Trophoblast cell (in vitro differentiated cells and primary cell): ENCODE measurements around the gene G6PD.
A peak's percentile ranks its signal among the peaks of the same experiment; 100 is the strongest.

Source experiments
- DNase-seq, 2 donors: peaks; one replicate each; pipeline ENCODE4 v3.0.0-alpha.2; 2016
- H2AFZ ChIP-seq: 2 replicates; pipeline ENCODE4 v1.6.1; 2013; ENCODE audit warnings: low read length, moderate library complexity, mild to moderate bottlenecking; ENCODE audit not compliant: insufficient read depth, poor library complexity
- H2AK5ac ChIP-seq: 2 replicates; pipeline ENCODE4 v1.6.1; 2013; ENCODE audit warnings: mild to moderate bottlenecking, low read length
- H2BK120ac ChIP-seq: 2 replicates; pipeline ENCODE4 v1.6.1; 2013; ENCODE audit warnings: low read length, mild to moderate bottlenecking, moderate library complexity; ENCODE audit not compliant: insufficient read depth, poor library complexity
- H2BK12ac ChIP-seq: 2 replicates; pipeline ENCODE4 v1.6.1; 2013; ENCODE audit warnings: mild to moderate bottlenecking, low read length, moderate library complexity
- H2BK5ac ChIP-seq: 2 replicates; pipeline ENCODE4 v1.6.1; 2013; ENCODE audit warnings: low read length, low read depth, moderate library complexity, mild to moderate bottlenecking; ENCODE audit not compliant: poor library complexity
- H3K14ac ChIP-seq: 2 replicates; pipeline ENCODE4 v1.6.1; 2013; ENCODE audit warnings: mild to moderate bottlenecking, low read length
- H3K18ac ChIP-seq: 2 replicates; pipeline ENCODE4 v1.6.1; 2013; ENCODE audit warnings: mild to moderate bottlenecking, low read length
- H3K23ac ChIP-seq: 2 replicates; pipeline ENCODE4 v1.6.1; 2013; ENCODE audit warnings: low read length
- H3K27ac ChIP-seq: 2 replicates; pipeline ENCODE4 v1.5.1; 2013; ENCODE audit warnings: low read depth, mild to moderate bottlenecking, inconsistent platforms, low read length, moderate library complexity
- H3K27me3 ChIP-seq: 2 replicates; pipeline ENCODE4 v1.6.1; 2013; ENCODE audit warnings: inconsistent platforms, mild to moderate bottlenecking, low read length, moderate library complexity; ENCODE audit not compliant: insufficient read depth
- H3K36me3 ChIP-seq, 2 experiments: 1 replicate in 1 of 2; 2 replicates in 1 of 2; pipeline ENCODE4 v1.6.1; 2013; ENCODE audit warnings: low read length in 2 of 2, mild to moderate bottlenecking in 2 of 2, moderate library complexity in 1 of 2; ENCODE audit not compliant: insufficient read depth in 2 of 2, control insufficient read depth in 1 of 2
- H3K4ac ChIP-seq: 2 replicates; pipeline ENCODE4 v1.6.1; 2013; ENCODE audit warnings: low read depth, mild to moderate bottlenecking, low read length, moderate library complexity
- H3K4me1 ChIP-seq, 2 experiments: 1 replicate in 1 of 2; 2 replicates in 1 of 2; pipeline ENCODE4 v1.6.1; 2013; ENCODE audit warnings: low read length in 2 of 2, mild to moderate bottlenecking in 2 of 2, moderate library complexity in 1 of 2; ENCODE audit not compliant: insufficient read depth in 2 of 2, control insufficient read depth in 1 of 2
- H3K4me2 ChIP-seq: 2 replicates; pipeline ENCODE4 v1.6.1; 2013; ENCODE audit warnings: inconsistent platforms, mild to moderate bottlenecking, low read length, moderate library complexity
- H3K4me3 ChIP-seq: 2 replicates; pipeline ENCODE4 v1.5.1; 2013; ENCODE audit warnings: mild to moderate bottlenecking, low read depth, low read length, inconsistent platforms
- H3K79me1 ChIP-seq: one replicate; pipeline ENCODE4 v1.6.1; 2013; ENCODE audit warnings: low read length
- H3K79me2 ChIP-seq: 2 replicates; pipeline ENCODE4 v1.6.1; 2013; ENCODE audit warnings: low read length, mild to moderate bottlenecking; ENCODE audit not compliant: control insufficient read depth, insufficient read depth, poor library complexity
- H3K9ac ChIP-seq: 2 replicates; pipeline ENCODE4 v1.6.1; 2013; ENCODE audit warnings: mild to moderate bottlenecking, low read length
- H3K9me3 ChIP-seq: 2 replicates; pipeline ENCODE4 v1.6.1; 2013; ENCODE audit warnings: low read depth, mild to moderate bottlenecking, control low read depth, inconsistent platforms, low read length; ENCODE audit not compliant: insufficient read depth
- H4K12ac ChIP-seq: 2 replicates; pipeline ENCODE4 v1.6.1; 2013; ENCODE audit warnings: low read depth, mild to moderate bottlenecking, low read length, moderate library complexity
- H4K8ac ChIP-seq: 2 replicates; pipeline ENCODE4 v1.6.1; 2013; ENCODE audit warnings: low read depth, mild to moderate bottlenecking, low read length, moderate library complexity
- H4K91ac ChIP-seq: one replicate; pipeline ENCODE4 v1.6.1; 2013; ENCODE audit warnings: low read depth, mild to moderate bottlenecking, low read length, moderate library complexity
- WGBS: extraction: QIAGEN DNeasy Blood & Tissue Kit; methylation state at CpG from one replicate; pipeline ENCODE4 v1.1.7; 2013; ENCODE audit warnings: missing lambda C conversion rate; ENCODE audit not compliant: insufficient read length, insufficient coverage; ENCODE audit errors: extremely low coverage; 5-methylcytosine and 5-hydroxymethylcytosine counted together

The G6PD gene

GRCh38 chrX:154507673-154508383, 38.8 kb downstream of the G6PD start:
- no peak overlapping the region for H3K18ac ChIP-seq
- H3K23ac ChIP-seq = no peak overlapping the region
- H3K27me3 ChIP-seq = no peaks in the 10 kb centered on the region
- H3K9me3 ChIP-seq = no peaks in the 10 kb centered on the region
- H2AFZ ChIP-seq = no peak overlapping the region
- H2BK5ac ChIP-seq = no peak overlapping the region
- WGBS = no CpG with 5 or more reads among the region's 24 CpGs
- H2BK120ac ChIP-seq = no peak overlapping the region
- no peak overlapping the region for H3K4me3 ChIP-seq
- H4K8ac ChIP-seq = no peak overlapping the region
- H2AK5ac ChIP-seq = peak overlapping the region; percentile 53
- H3K4ac ChIP-seq = no peak overlapping the region
- H2BK12ac ChIP-seq = no peak overlapping the region
- no peaks in the 10 kb centered on the region for H3K79me2 ChIP-seq
- no peak for DNase-seq
- no peak overlapping the region for H4K91ac ChIP-seq
- H3K9ac ChIP-seq = no peak overlapping the region
- peaks cover 24% of the 10 kb centered on the region in 2 experiments for H3K36me3 ChIP-seq
- peaks cover 15 to 16% of the 10 kb centered on the region in 2 experiments for H3K4me1 ChIP-seq
- H3K79me1 ChIP-seq = peaks cover 10% of the 10 kb centered on the region
- H4K12ac ChIP-seq = no peak overlapping the region
- no peak overlapping the region for H3K4me2 ChIP-seq
- H3K27ac ChIP-seq = no peak overlapping the region
- H3K14ac ChIP-seq = no peak overlapping the region

- no CpG with 5 or more reads among the region's 37 CpGs for WGBS
- Histone ChIP-seq H3K9me3 (no peaks in the 10 kb centered on the region), H3K14ac (no peak overlapping the region), H3K27me3 (no peaks in the 10 kb centered on the region), H2BK12ac (no peak overlapping the region), H3K79me2 (no peaks in the 10 kb centered on the region), H3K27ac (peak overlapping the region; percentile 80), H3K36me3 (peaks cover 24% of the 10 kb centered on the region in 2 experiments), H2BK120ac (no peak overlapping the region), H3K18ac (peak overlapping the region; percentile 6), H4K12ac (no peak overlapping the region), H3K23ac (no peak overlapping the region), H3K9ac (no peak overlapping the region), H3K4me1 (peaks cover 13 to 14% of the 10 kb centered on the region in 2 experiments), H3K79me1 (peaks cover 10% of the 10 kb centered on the region), H4K8ac (no peak overlapping the region), H3K4me3 (no peak overlapping the region), H3K4me2 (no peak overlapping the region), H2AK5ac (no peak overlapping the region), H2AFZ (no peak overlapping the region), H2BK5ac (no peak overlapping the region), H3K4ac (no peak overlapping the region), H4K91ac (peak overlapping the region; percentile 87)
- DNase-seq = no peak
Measured at GRCh38 chrX:154506483-154507332, 39.9 kb downstream of the G6PD start.

GRCh38 chrX:154505734-154506133, 40.9 kb downstream of the G6PD start:
- Histone ChIP-seq H3K36me3 (peaks cover 22 to 24% of the 10 kb centered on the region in 2 experiments), H2BK5ac (peak overlapping the region; percentile 84), H2BK120ac (peak overlapping the region; percentile 86), H3K14ac (peak overlapping the region; percentile 66), H3K4me3 (no peak overlapping the region), H3K9ac (no peak overlapping the region), H4K91ac (peak overlapping the region; percentile 87), H2AK5ac (peak overlapping the region; percentile 97), H3K18ac (peak overlapping the region; percentile 29), H3K27ac (peak overlapping the region; percentile 80), H2BK12ac (peak overlapping the region; percentile 84), H3K9me3 (no peaks in the 10 kb centered on the region), H3K4ac (no peak overlapping the region), H2AFZ (no peak overlapping the region), H3K23ac (no peak overlapping the region), H3K79me2 (no peaks in the 10 kb centered on the region), H3K4me1 (peaks cover 12% of the 10 kb centered on the region in 2 experiments), H4K8ac (peak overlapping the region; percentile 60), H3K79me1 (peaks cover 10% of the 10 kb centered on the region), H3K4me2 (no peak overlapping the region), H4K12ac (peak overlapping the region; percentile 75), H3K27me3 (no peaks in the 10 kb centered on the region)
- WGBS = no CpG with 5 or more reads among the region's 12 CpGs
- peak in 1 of 2 donors; percentile 15 for DNase-seq

- no peak overlapping the region for H2BK120ac ChIP-seq
- no peak overlapping the region for H3K4me2 ChIP-seq
- H3K79me1 ChIP-seq = peaks cover 10% of the 10 kb centered on the region
- no peak overlapping the region for H3K18ac ChIP-seq
- no peak overlapping the region for H2AFZ ChIP-seq
- H3K23ac ChIP-seq = no peak overlapping the region
- WGBS = no CpG with 5 or more reads among the region's 3 CpGs
- no peak overlapping the region for H4K8ac ChIP-seq
- H3K4me1 ChIP-seq = peaks cover 12% of the 10 kb centered on the region in 2 experiments
- H3K27ac ChIP-seq = no peak overlapping the region
- no peak overlapping the region for H2BK5ac ChIP-seq
- no peak overlapping the region for H3K9ac ChIP-seq
- H2BK12ac ChIP-seq = no peak overlapping the region
- no peaks in the 10 kb centered on the region for H3K27me3 ChIP-seq
- H2AK5ac ChIP-seq = no peak overlapping the region
- no peak overlapping the region for H3K14ac ChIP-seq
- H4K91ac ChIP-seq = no peak overlapping the region
- H3K36me3 ChIP-seq = peaks cover 16 to 18% of the 10 kb centered on the region in 2 experiments
- no peaks in the 10 kb centered on the region for H3K79me2 ChIP-seq
- no peak overlapping the region for H3K4me3 ChIP-seq
- DNase-seq = peak in 1 of 2 donors; percentile 66
- H3K9me3 ChIP-seq = no peaks in the 10 kb centered on the region
- no peak overlapping the region for H3K4ac ChIP-seq
- no peak overlapping the region for H4K12ac ChIP-seq
Measured at GRCh38 chrX:154502989-154503388, 43.7 kb downstream of the G6PD start.
